Measurements from ENCODE around the gene CHRD. TPM values are rescaled to one million over a fixed set of nuclear protein-coding genes. Genes with fewer than 3 reads are reported as not detected.
A peak's percentile ranks its signal among the peaks of the same experiment; 100 is the strongest.

CHRD gene
- total and polyA plus RNA-seq, 10 of the 15 experiments (the other 5 are each of a cell fraction or from before 2014, with no cell fraction given): not detected

DNA sequence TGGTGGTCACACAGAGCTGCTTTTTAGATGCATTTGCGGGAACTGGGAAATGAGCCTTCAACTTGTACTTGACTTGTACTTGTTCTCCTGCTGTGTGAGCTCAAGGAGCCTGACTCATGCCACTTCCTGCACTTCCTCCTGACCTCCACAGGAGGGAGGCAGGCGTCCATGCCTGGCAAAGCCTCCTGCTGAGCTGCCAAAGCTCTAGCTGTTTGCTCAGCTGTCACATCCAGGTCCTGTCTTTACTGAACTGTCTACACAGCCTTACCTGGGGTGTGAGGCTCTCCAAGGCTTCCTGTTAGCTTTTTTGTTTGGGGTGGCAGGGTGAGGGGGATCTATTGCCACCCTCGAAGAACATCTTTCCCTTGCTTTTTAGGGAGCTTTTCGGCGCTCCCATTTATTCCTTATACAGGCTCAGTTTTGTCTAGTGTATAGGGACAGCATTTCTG is 8.3 kb upstream of the CHRD start:
- RAD21 ChIA-PET (ENCODE audit: unreplicated experiment): interaction anchor here (0.5 to 3.4 kb wide), 15 partner anchors 10 to 511 kb away, joined by 3 to 28 read pairs (median 4); partner anchors contain the start of genes CLCN2, EPHB3 and POLR2H
- Histone ChIP-seq H2AFZ (ENCODE audit: control insufficient read depth, low read depth, low read length) (no peak overlapping the region), H3K4me3 (no peak overlapping the region), H3K79me2 (ENCODE audit: control insufficient read depth, insufficient read depth, low read length) (0 out of 2 replicates have a peak, but pooled peaks cover under 1% of the 10 kb centered on the region), H4K20me1 (ENCODE audit: control insufficient read depth, insufficient read depth) (no peaks in the 10 kb centered on the region), H3K36me3 (ENCODE audit: control insufficient read depth in 2 of 2, insufficient read depth in 2 of 2, low read length in 1 of 2) (peaks cover 2% of the 10 kb centered on the region in 2 experiments; a peak in 2 of 4 replicates), H3K27ac (ENCODE audit: control insufficient read depth, insufficient read depth) (no peak overlapping the region), H3K9me3 (replicated peaks; ENCODE audit: control insufficient read depth, insufficient read depth, low read length) (no peaks in the 10 kb centered on the region), H3K9ac (ENCODE audit: control insufficient read depth, insufficient read depth, low read length) (no peak overlapping the region), H3K4me1 (ENCODE audit: control insufficient read depth, insufficient read depth, low read length) (no peaks in the 10 kb centered on the region), H3K27me3 (replicated peaks in 1 of 2; ENCODE audit: control insufficient read depth in 2 of 2, insufficient read depth in 2 of 2, low read length in 1 of 2) (peaks cover 0 to 6% of the 10 kb centered on the region in 2 experiments; a peak in 2 of 4 replicates), H3K4me2 (ENCODE audit: control insufficient read depth, insufficient read depth) (no peak overlapping the region)
- POLR2A ChIA-PET: interaction anchor here (0.5 kb wide), 1 partner anchor 290 kb away, joined by 4 read pairs; no protein-coding TSS in a partner anchor
- CTCF ChIA-PET: interaction anchor here (0.5 to 4.0 kb wide), 38 partner anchors 10 to 476 kb away, joined by 3 to 79 read pairs (median 4); partner anchors contain the start of genes CLCN2 and POLR2H
- peak; percentile 99 for ATAC-seq
- WGBS (ENCODE audit: insufficient coverage, insufficient replicate concordance, low lambda C conversion rate, missing lambda C conversion rate): 60% methylated on average over 5 of the region's 5 CpGs
- BruUV-seq (replicated peaks): no TSS peak
- in situ Hi-C loops (cut with MboI) (no loop called here), intact Hi-C loops (cut with micrococcal nuclease; ENCODE audit: unreplicated experiment) (loop anchor here (1.0 to 2.0 kb wide), 3 partner anchors 97 to 170 kb away; no protein-coding TSS in a partner anchor)
- SMC1A ChIA-PET (ENCODE audit: uncharacterized antibody, unreplicated experiment): interaction anchor here (0.8 to 2.2 kb wide), 19 partner anchors 8 to 475 kb away, joined by 3 to 24 read pairs (median 3); partner anchors contain the start of genes CLCN2 and POLR2H
- TF ChIP-seq, protein P1, sequence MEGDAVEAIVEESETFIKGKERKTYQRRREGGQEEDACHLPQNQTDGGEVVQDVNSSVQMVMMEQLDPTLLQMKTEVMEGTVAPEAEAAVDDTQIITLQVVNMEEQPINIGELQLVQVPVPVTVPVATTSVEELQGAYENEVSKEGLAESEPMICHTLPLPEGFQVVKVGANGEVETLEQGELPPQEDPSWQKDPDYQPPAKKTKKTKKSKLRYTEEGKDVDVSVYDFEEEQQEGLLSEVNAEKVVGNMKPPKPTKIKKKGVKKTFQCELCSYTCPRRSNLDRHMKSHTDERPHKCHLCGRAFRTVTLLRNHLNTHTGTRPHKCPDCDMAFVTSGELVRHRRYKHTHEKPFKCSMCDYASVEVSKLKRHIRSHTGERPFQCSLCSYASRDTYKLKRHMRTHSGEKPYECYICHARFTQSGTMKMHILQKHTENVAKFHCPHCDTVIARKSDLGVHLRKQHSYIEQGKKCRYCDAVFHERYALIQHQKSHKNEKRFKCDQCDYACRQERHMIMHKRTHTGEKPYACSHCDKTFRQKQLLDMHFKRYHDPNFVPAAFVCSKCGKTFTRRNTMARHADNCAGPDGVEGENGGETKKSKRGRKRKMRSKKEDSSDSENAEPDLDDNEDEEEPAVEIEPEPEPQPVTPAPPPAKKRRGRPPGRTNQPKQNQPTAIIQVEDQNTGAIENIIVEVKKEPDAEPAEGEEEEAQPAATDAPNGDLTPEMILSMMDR (IDR thresholded peaks at IDR 0.05 in 2 of 3, conservative IDR thresholded peaks at IDR 0.05 in 1 of 3; ENCODE audit: control insufficient read depth in 2 of 3, extremely low read depth in 1 of 3, insufficient read depth in 1 of 3, low read depth in 3 of 3, low read length in 3 of 3): peak; percentile 83 to 97 (median 97); a peak in 5 of 6 replicates
- peak; percentile 55; the same call in 1 of the 2 replicates for TF ChIP-seq SPI1 (IDR thresholded peaks at IDR 0.05; ENCODE audit: borderline replicate concordance, insufficient read depth, low read depth, low read length)
- TF ChIP-seq NBN (IDR thresholded peaks at IDR 0.05): no peak
- peak; percentile 86 for TF ChIP-seq RAD21 (IDR thresholded peaks at IDR 0.05; ENCODE audit: insufficient read depth, low read depth, low read length)
- TF ChIP-seq SMC3 (IDR thresholded peaks at IDR 0.05; ENCODE audit: borderline replicate concordance, low read length): peak; percentile 81
- 0 out of 4 replicates have a peak, but pooled peaks of 1 of the 2 experiments have one; percentile 7 for TF ChIP-seq BHLHE40 (IDR thresholded peaks at IDR 0.05; ENCODE audit: borderline replicate concordance in 1 of 2, low read depth in 2 of 2, low read length in 1 of 2)
- TF ChIP-seq STAT1 (conservative IDR thresholded peaks at IDR 0.05): no peak
- 0 out of 2 replicates have a peak, but pooled peaks have one; percentile 41 for TF ChIP-seq IRF4 (IDR thresholded peaks at IDR 0.05; ENCODE audit: low read depth, low read length)
- TF ChIP-seq BMI1 (IDR thresholded peaks at IDR 0.05; ENCODE audit: borderline replicate concordance): no peak
- no peak for DNase-seq (ENCODE audit: low read depth, low spot score)
- peak; percentile 31 for FAIRE-seq

Data from GM12878 (cell line).